ENCODE data around the gene SRGAP3. TPM values are rescaled to one million over a fixed set of nuclear protein-coding genes. Genes with fewer than 3 reads are reported as not detected.

The SRGAP3 gene
- total RNA-seq, 1 donor = 2.5 TPM

DNA sequence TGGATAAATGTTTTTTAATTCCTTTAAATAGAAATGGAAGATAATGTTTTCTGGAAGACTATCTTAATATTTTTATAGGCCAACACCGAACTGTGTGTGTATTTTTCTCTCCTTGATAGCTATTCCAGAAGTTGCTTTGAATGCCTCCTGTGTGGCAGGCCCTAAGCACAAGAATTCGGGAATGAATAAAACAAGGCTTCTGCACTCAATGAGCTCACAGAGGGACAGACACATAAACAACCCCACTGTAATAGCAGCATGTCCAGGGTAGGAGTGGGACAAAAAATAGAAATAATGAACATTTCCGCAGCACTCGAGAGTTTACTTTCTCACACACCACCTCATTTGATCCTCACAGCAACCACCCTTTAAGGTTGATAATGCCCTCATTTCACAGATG, 18.0 kb downstream of the SRGAP3 start:
- H3K9me3 ChIP-seq (ENCODE audit: low read depth, low read length) = no peaks in the 10 kb centered on the region
- no peak overlapping the region for H3K4me2 ChIP-seq (ENCODE audit: insufficient read depth, low read length)
- H3K4me1 ChIP-seq (ENCODE audit: insufficient read depth, low read length) = no peaks in the 10 kb centered on the region
- no peaks in the 10 kb centered on the region for H4K20me1 ChIP-seq (ENCODE audit: insufficient read depth, low read length)
- no peaks in the 10 kb centered on the region for H3K79me2 ChIP-seq (ENCODE audit: insufficient read depth, low read length)
- DNase-seq (ENCODE audit: insufficient read length, low spot score, missing footprints) = no peak
- peaks cover 19% of the 10 kb centered on the region for H3K27me3 ChIP-seq (ENCODE audit: insufficient read depth, low read length)
- no peak overlapping the region for H3K27ac ChIP-seq (ENCODE audit: low read depth, low read length)
- TF ChIP-seq, protein P1, sequence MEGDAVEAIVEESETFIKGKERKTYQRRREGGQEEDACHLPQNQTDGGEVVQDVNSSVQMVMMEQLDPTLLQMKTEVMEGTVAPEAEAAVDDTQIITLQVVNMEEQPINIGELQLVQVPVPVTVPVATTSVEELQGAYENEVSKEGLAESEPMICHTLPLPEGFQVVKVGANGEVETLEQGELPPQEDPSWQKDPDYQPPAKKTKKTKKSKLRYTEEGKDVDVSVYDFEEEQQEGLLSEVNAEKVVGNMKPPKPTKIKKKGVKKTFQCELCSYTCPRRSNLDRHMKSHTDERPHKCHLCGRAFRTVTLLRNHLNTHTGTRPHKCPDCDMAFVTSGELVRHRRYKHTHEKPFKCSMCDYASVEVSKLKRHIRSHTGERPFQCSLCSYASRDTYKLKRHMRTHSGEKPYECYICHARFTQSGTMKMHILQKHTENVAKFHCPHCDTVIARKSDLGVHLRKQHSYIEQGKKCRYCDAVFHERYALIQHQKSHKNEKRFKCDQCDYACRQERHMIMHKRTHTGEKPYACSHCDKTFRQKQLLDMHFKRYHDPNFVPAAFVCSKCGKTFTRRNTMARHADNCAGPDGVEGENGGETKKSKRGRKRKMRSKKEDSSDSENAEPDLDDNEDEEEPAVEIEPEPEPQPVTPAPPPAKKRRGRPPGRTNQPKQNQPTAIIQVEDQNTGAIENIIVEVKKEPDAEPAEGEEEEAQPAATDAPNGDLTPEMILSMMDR (IDR thresholded peaks at IDR 0.05; ENCODE audit: extremely low read depth, low read depth, low read length) = no peak
- no peaks in the 10 kb centered on the region for H3K36me3 ChIP-seq (ENCODE audit: insufficient read depth, low read length)
- no peak overlapping the region for H3K4me3 ChIP-seq (ENCODE audit: insufficient read depth, low read length)
- H2AFZ ChIP-seq (ENCODE audit: low read length) = no peak overlapping the region

DNA sequence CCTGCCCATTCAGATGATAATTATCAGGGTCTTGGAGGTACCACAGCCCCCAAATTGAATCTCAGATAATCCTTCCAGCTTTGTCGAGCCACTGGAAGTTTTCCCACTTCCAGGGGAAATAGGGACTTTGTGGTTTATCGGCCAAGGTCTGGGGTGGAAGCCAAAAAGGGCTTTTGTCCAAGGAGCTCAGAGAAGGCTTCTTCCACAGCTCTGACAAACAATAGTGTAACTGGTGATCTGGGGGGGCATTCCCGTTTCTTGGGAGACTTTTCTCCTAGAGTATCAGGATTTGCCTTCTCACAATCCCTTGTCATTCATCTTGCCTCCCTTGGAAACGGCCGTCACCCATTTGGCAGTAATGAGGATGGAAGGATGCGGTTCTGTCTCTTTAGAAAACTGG, 18.4 kb downstream of the SRGAP3 start:
- H3K9me3 ChIP-seq (ENCODE audit: low read depth, low read length) = no peaks in the 10 kb centered on the region
- H3K4me3 ChIP-seq (ENCODE audit: insufficient read depth, low read length) = no peak overlapping the region
- no peak overlapping the region for H3K4me2 ChIP-seq (ENCODE audit: insufficient read depth, low read length)
- DNase-seq (ENCODE audit: insufficient read length, low spot score, missing footprints) = no peak
- peaks cover 19% of the 10 kb centered on the region for H3K27me3 ChIP-seq (ENCODE audit: insufficient read depth, low read length)
- no peaks in the 10 kb centered on the region for H3K4me1 ChIP-seq (ENCODE audit: insufficient read depth, low read length)
- H3K27ac ChIP-seq (ENCODE audit: low read depth, low read length) = no peak overlapping the region
- H3K36me3 ChIP-seq (ENCODE audit: insufficient read depth, low read length) = no peaks in the 10 kb centered on the region
- H2AFZ ChIP-seq (ENCODE audit: low read length) = no peak overlapping the region
- H3K79me2 ChIP-seq (ENCODE audit: insufficient read depth, low read length) = no peaks in the 10 kb centered on the region
- TF ChIP-seq, protein P1 (IDR thresholded peaks at IDR 0.05; ENCODE audit: extremely low read depth, low read depth, low read length) = no peak
- no peaks in the 10 kb centered on the region for H4K20me1 ChIP-seq (ENCODE audit: insufficient read depth, low read length)

DNA sequence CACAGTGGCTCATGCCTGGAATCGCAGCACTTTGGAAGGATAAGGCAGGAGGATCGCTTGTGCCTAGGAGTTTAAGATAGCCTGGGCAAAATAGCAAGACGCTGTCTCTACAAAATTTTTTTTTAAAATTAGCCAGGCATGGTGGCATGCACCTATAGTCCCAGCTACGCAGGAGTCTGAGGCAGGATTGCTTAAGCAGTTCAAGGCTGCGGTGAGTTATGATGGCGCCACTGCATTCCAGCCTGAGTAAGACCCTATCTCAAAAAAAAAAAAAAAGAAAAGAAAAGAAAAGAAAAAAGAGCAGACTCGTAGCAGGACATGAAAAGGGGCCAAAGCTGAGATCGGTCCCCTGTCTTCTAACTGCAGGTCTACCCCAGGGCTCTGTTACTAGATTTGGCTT, 18.9 kb downstream of the SRGAP3 start:
- H3K27ac ChIP-seq (ENCODE audit: low read depth, low read length) = no peak overlapping the region
- no peaks in the 10 kb centered on the region for H3K36me3 ChIP-seq (ENCODE audit: insufficient read depth, low read length)
- no peaks in the 10 kb centered on the region for H3K4me1 ChIP-seq (ENCODE audit: insufficient read depth, low read length)
- no peak overlapping the region for H2AFZ ChIP-seq (ENCODE audit: low read length)
- H4K20me1 ChIP-seq (ENCODE audit: insufficient read depth, low read length) = no peaks in the 10 kb centered on the region
- peaks cover 19% of the 10 kb centered on the region for H3K27me3 ChIP-seq (ENCODE audit: insufficient read depth, low read length)
- TF ChIP-seq, protein P1 (IDR thresholded peaks at IDR 0.05; ENCODE audit: extremely low read depth, low read depth, low read length) = no peak
- H3K79me2 ChIP-seq (ENCODE audit: insufficient read depth, low read length) = no peaks in the 10 kb centered on the region
- no peak overlapping the region for H3K4me2 ChIP-seq (ENCODE audit: insufficient read depth, low read length)
- no peak for DNase-seq (ENCODE audit: insufficient read length, low spot score, missing footprints)
- no peaks in the 10 kb centered on the region for H3K9me3 ChIP-seq (ENCODE audit: low read depth, low read length)
- H3K4me3 ChIP-seq (ENCODE audit: insufficient read depth, low read length) = no peak overlapping the region

DNA sequence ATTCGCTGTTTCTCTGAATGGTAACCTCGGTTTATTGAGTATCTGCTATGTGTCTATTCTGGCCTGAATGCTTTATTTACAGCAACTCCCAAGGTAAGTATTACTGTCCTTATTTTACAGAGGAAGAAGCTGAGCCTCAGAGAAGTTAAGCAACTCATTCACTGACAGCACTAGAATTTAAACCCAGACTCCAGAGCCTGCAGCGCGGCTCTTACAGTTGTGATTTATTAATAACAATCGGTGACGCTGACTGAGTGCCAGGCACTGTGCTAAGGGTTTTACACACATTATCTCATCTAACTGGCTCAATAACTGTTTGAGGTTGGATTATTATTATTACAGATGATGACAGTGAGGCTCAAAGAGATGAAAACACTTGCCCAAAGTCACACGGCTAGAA, 19.6 kb downstream of the SRGAP3 start:
- peaks cover 19% of the 10 kb centered on the region for H3K27me3 ChIP-seq (ENCODE audit: insufficient read depth, low read length)
- H3K36me3 ChIP-seq (ENCODE audit: insufficient read depth, low read length) = no peaks in the 10 kb centered on the region
- DNase-seq (ENCODE audit: insufficient read length, low spot score, missing footprints) = no peak
- no peak overlapping the region for H2AFZ ChIP-seq (ENCODE audit: low read length)
- no peaks in the 10 kb centered on the region for H3K4me1 ChIP-seq (ENCODE audit: insufficient read depth, low read length)
- no peaks in the 10 kb centered on the region for H3K79me2 ChIP-seq (ENCODE audit: insufficient read depth, low read length)
- TF ChIP-seq, protein P1 (IDR thresholded peaks at IDR 0.05; ENCODE audit: extremely low read depth, low read depth, low read length) = no peak
- H4K20me1 ChIP-seq (ENCODE audit: insufficient read depth, low read length) = no peaks in the 10 kb centered on the region
- H3K4me3 ChIP-seq (ENCODE audit: insufficient read depth, low read length) = no peak overlapping the region
- H3K27ac ChIP-seq (ENCODE audit: low read depth, low read length) = no peak overlapping the region
- no peaks in the 10 kb centered on the region for H3K9me3 ChIP-seq (ENCODE audit: low read depth, low read length)
- H3K4me2 ChIP-seq (ENCODE audit: insufficient read depth, low read length) = no peak overlapping the region
